ENCODE data around the gene SETBP1. TPM values are rescaled to one million over a fixed set of nuclear protein-coding genes. Genes with fewer than 3 reads are reported as not detected.

The SETBP1 gene
- total RNA-seq, 2 experiments from 2014 or later, result 6.4 to 6.7 TPM

DNA sequence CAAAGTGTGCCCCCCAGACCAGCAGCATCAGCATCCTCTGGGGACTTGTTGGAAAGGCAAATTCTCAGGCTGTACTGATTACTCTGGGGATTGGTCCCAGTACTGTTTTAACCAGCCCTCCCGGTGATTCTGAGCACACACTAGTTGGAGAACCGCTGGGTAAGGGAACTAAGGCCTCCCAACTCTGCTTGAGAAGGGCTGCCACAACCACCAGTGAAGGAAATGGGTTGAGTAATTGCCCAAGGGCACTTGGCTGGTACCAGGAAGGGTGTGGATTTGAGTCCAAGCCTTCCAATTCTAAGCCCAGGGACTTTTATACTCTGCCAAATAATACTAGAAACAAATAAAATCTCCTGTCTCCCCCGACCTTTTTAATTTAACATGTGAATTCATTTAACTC is 219.9 kb downstream of the SETBP1 start:
- ChIA-PET CTCF (interaction anchor here (0.8 kb wide), 1 partner anchor 9 kb away, joined by 3 read pairs; no protein-coding TSS in a partner anchor), POLR2A (no interaction called here)
- Mint-ChIP-seq H3K27ac (no peak overlapping the region), H3K4me3 (no peak overlapping the region), H3K27me3 (peaks cover 11% of the 10 kb centered on the region), H3K9me3 (no peaks in the 10 kb centered on the region), H3K36me3 (no peaks in the 10 kb centered on the region), H3K4me1 (ENCODE audit: low read depth) (peaks cover 11% of the 10 kb centered on the region)
- DNase-seq, result no peak
- intact Hi-C loops (cut with micrococcal nuclease), result loop anchor here (2.0 kb wide), 1 partner anchor 312 kb away; no protein-coding TSS in a partner anchor

DNA sequence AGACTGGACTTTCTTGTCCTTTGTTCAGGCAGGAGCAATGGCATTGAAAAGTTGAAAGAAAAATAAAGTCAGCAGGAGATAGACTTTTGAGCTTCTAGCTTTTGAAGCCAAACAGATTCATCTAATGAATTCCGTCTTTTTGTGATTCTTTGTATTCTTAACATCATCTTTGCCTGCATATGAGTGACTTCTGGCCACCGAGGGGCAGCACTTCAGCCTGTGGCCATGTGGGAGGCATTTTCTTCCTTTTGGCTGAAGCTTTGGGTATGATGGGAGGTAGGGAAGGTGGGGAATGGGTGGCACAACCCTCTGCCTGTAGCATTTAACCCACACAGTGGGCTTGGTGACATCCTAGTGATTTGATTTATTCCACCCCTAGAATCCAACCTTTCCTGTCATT is 220.6 kb downstream of the SETBP1 start:
- CTCF ChIA-PET, result interaction anchor here (0.8 kb wide), 1 partner anchor 8 kb away, joined by 3 read pairs; no protein-coding TSS in a partner anchor
- Mint-ChIP-seq H3K4me1 (ENCODE audit: low read depth) (peaks cover 11% of the 10 kb centered on the region), H3K27ac (no peak overlapping the region), H3K9me3 (no peaks in the 10 kb centered on the region), H3K36me3 (no peaks in the 10 kb centered on the region), H3K4me3 (no peak overlapping the region), H3K27me3 (peaks cover 11% of the 10 kb centered on the region)
- POLR2A ChIA-PET, result no interaction called here
- no peak for DNase-seq
- intact Hi-C loops (cut with micrococcal nuclease), result loop anchor here (2.0 kb wide), 1 partner anchor 312 kb away; no protein-coding TSS in a partner anchor

DNA sequence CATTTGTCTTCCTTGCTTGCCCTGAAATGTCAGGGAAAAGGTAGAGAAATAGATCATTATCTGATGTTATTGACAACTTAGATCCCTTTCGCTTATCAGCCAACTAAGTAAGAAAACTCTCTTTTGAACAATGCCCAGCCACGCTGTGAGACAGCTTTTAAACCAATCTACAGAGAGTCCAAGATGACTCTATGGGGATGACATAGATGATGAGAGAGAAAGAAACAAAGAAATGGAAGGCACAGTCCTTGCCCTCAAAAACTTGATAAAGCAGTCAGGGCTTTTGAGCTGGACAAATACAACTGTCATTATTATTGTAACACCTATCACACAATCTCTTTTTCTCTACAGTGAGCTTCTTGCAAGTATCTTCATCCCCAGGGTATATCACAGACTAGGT is 222.6 kb downstream of the SETBP1 start:
- Mint-ChIP-seq H3K27ac (no peak overlapping the region), H3K27me3 (peaks cover 11% of the 10 kb centered on the region), H3K9me3 (no peaks in the 10 kb centered on the region), H3K36me3 (no peaks in the 10 kb centered on the region), H3K4me1 (ENCODE audit: low read depth) (peaks cover 3% of the 10 kb centered on the region), H3K4me3 (no peak overlapping the region)
- no peak for DNase-seq
- POLR2A ChIA-PET, result interaction anchor here (0.9 to 1.0 kb wide), 2 partner anchors 11 to 16 kb away, joined by 3 to 4 read pairs; no protein-coding TSS in a partner anchor
- intact Hi-C loops (cut with micrococcal nuclease), result no loop called here
- CTCF ChIA-PET, result no interaction called here

DNA sequence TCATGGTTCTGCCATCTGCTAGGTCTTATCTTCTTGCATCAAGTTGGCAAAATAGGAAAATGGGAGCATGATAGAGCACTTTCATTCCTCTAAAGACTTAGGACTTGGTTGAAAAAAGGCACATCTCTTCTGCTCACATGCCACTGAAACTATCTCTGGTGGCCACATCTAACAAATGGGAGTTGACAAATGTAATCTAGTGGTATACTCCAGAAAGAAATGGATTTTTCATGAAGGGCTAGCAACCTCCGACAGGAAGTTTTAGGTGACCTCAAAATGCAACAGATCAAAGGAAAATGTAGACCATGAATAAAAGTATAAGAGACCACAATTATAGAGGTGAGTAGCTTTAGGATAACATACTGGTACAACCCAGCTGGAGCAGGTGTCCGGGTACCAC is 224.1 kb downstream of the SETBP1 start:
- CTCF ChIA-PET, result no interaction called here

GRCh38 chr18:44909191-44909719 is 228.6 kb downstream of the SETBP1 start:
- no peak overlapping the region for H3K27ac Mint-ChIP-seq
- no peak overlapping the region for H3K4me3 Mint-ChIP-seq
- H3K4me1 Mint-ChIP-seq (ENCODE audit: low read depth), result peaks cover 12% of the 10 kb centered on the region
- ChIA-PET POLR2A (no interaction called here), CTCF (interaction anchor here (0.8 kb wide), 1 partner anchor 8 kb away, joined by 3 read pairs; no protein-coding TSS in a partner anchor)
- no peak for DNase-seq
- intact Hi-C loops (cut with micrococcal nuclease), result no loop called here
- no peaks in the 10 kb centered on the region for H3K36me3 Mint-ChIP-seq
- peaks cover 18% of the 10 kb centered on the region for H3K27me3 Mint-ChIP-seq
- H3K9me3 Mint-ChIP-seq, result no peaks in the 10 kb centered on the region

More for the DNA sequence above, 224.1 kb downstream of the SETBP1 start:
- H3K36me3 Mint-ChIP-seq, result no peaks in the 10 kb centered on the region
- peaks cover 11% of the 10 kb centered on the region for H3K4me1 Mint-ChIP-seq (ENCODE audit: low read depth)
- intact Hi-C loops (cut with micrococcal nuclease), result no loop called here
- POLR2A ChIA-PET, result no interaction called here
- no peaks in the 10 kb centered on the region for H3K9me3 Mint-ChIP-seq
- H3K27me3 Mint-ChIP-seq, result peaks cover 11% of the 10 kb centered on the region
- H3K27ac Mint-ChIP-seq, result no peak overlapping the region
- no peak for DNase-seq
- H3K4me3 Mint-ChIP-seq, result no peak overlapping the region

DNA sequence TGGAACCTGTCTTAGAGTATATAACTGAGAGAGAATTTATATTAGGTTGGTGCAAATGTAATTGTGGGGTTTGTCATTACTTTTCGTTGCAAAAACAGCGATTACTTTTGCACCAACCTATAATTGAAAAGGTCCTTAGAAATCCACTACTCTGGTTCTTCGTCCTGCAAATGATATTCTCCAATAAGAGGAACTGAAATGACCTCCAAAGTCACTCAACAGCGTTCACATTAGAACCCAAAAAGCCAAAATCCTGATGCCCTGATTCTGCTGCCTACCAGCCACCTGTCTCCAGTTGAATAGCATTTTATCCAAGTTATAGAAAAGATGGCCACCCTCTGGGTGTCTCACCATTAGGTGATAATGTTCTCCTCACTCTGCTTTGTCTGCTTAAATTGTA is 230.6 kb downstream of the SETBP1 start:
- H3K27me3 Mint-ChIP-seq, result peaks cover 21% of the 10 kb centered on the region
- no peaks in the 10 kb centered on the region for H3K36me3 Mint-ChIP-seq
- no peak overlapping the region for H3K27ac Mint-ChIP-seq
- H3K4me1 Mint-ChIP-seq (ENCODE audit: low read depth), result peaks cover 9% of the 10 kb centered on the region
- ChIA-PET POLR2A (no interaction called here), CTCF (no interaction called here)
- no peak for DNase-seq
- H3K4me3 Mint-ChIP-seq, result no peak overlapping the region
- no peaks in the 10 kb centered on the region for H3K9me3 Mint-ChIP-seq
- intact Hi-C loops (cut with micrococcal nuclease), result no loop called here

GRCh38 chr18:44911773-44912172 is 231.1 kb downstream of the SETBP1 start:
- Mint-ChIP-seq H3K36me3 (no peaks in the 10 kb centered on the region), H3K27me3 (peaks cover 23% of the 10 kb centered on the region), H3K27ac (no peak overlapping the region), H3K9me3 (no peaks in the 10 kb centered on the region), H3K4me1 (ENCODE audit: low read depth) (peaks cover 9% of the 10 kb centered on the region), H3K4me3 (no peak overlapping the region)
- DNase-seq, result no peak
- intact Hi-C loops (cut with micrococcal nuclease), result no loop called here
- ChIA-PET CTCF (no interaction called here), POLR2A (no interaction called here)

DNA sequence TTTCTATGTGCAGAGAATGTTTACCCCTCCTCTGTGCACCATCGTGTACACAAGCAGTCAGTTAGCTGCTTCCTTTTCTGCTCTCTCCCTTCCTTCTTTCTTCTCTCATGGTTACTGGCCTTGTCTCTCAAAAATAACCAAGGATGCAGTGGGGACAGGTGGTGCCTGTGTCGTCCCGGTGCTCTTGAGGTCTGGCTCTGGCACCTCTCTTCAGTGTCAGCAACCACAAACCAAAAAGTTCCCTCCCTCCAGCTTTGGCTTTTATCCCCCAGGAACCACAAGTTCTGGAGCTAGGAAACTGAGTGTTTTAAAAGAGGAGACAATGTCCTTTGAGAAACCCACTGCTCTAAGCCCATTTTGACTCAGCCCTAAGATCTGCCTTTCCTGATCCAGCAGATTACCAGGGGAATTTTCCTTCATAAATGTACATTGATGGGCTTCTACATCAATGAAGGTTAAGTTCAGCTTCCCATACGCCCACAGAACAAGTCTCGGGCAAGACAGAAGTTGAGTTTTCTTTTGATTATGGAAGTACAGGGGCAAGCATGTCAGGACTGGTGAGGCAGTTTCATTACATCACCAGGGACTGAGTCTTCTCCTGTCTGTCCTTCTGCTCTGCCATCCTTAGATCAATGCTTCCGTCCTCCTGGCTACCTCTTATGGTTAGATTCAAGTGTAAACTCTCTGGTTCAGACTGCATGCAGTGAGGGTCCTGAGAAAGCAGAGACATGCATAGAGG is 232.2 kb downstream of the SETBP1 start:
- Mint-ChIP-seq H3K9me3 (no peaks in the 10 kb centered on the region), H3K27me3 (peaks cover 23% of the 10 kb centered on the region), H3K27ac (no peak overlapping the region), H3K4me3 (no peak overlapping the region), H3K36me3 (no peaks in the 10 kb centered on the region), H3K4me1 (ENCODE audit: low read depth) (peaks cover 9% of the 10 kb centered on the region)
- CTCF ChIA-PET, result no interaction called here
- intact Hi-C loops (cut with micrococcal nuclease), result no loop called here
- POLR2A ChIA-PET, result no interaction called here
- no peak for DNase-seq

GRCh38 chr18:44914028-44914427 is 233.3 kb downstream of the SETBP1 start:
- DNase-seq, result no peak
- H3K36me3 Mint-ChIP-seq, result no peaks in the 10 kb centered on the region
- no peak overlapping the region for H3K4me3 Mint-ChIP-seq
- peaks cover 7% of the 10 kb centered on the region for H3K4me1 Mint-ChIP-seq (ENCODE audit: low read depth)
- peaks cover 23% of the 10 kb centered on the region for H3K27me3 Mint-ChIP-seq
- no peak overlapping the region for H3K27ac Mint-ChIP-seq
- no peaks in the 10 kb centered on the region for H3K9me3 Mint-ChIP-seq
- POLR2A ChIA-PET, result no interaction called here
- intact Hi-C loops (cut with micrococcal nuclease), result no loop called here
- CTCF ChIA-PET, result interaction anchor here (0.8 kb wide), 1 partner anchor 299 kb away, joined by 3 read pairs; no protein-coding TSS in a partner anchor

DNA sequence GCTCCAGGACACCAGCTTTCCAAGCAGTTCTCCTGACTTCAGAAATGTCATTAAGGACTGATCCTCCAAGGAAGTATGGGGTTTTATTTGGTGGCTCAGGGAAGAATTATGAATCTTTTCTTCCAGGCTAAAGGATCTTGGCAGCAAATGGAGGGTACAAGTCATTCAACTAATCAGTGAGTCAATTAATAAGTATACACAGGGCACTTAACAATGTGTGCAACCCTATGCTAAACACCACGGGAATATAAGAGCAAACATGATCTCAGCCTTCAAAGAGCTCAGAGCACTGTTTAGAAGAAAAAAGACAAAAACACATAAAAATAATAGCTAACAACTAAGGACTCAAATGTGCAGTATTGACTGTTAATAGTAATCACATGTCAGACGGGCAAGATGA is 234.5 kb downstream of the SETBP1 start:
- no peaks in the 10 kb centered on the region for H3K4me1 Mint-ChIP-seq (ENCODE audit: low read depth)
- H3K36me3 Mint-ChIP-seq, result no peaks in the 10 kb centered on the region
- no peaks in the 10 kb centered on the region for H3K9me3 Mint-ChIP-seq
- ChIA-PET CTCF (no interaction called here), POLR2A (no interaction called here)
- intact Hi-C loops (cut with micrococcal nuclease), result no loop called here
- H3K4me3 Mint-ChIP-seq, result no peak overlapping the region
- H3K27me3 Mint-ChIP-seq, result peaks cover 21% of the 10 kb centered on the region
- DNase-seq, result no peak
- H3K27ac Mint-ChIP-seq, result no peak overlapping the region

DNA sequence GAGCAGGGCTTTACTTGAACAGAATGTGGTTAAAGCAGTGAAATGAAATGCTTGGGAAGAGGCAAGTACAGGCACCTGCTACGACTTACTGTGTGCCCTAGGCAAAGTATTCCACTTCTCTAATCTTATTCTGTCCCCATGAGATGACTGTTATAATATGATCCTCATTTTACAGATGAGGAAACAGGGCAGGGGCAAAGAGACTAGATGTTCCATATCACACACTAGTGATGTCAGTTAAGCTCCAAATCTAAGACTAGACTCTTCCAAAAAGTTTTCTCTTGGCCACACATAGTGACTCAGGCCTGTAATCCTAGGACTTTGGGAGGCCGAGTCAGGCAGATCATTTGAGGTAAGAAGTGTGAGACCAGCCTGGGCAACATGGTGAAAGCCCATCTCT is 235.0 kb downstream of the SETBP1 start:
- Mint-ChIP-seq H3K4me3 (no peak overlapping the region), H3K9me3 (no peaks in the 10 kb centered on the region), H3K27ac (no peak overlapping the region), H3K4me1 (ENCODE audit: low read depth) (no peaks in the 10 kb centered on the region), H3K27me3 (peaks cover 21% of the 10 kb centered on the region), H3K36me3 (no peaks in the 10 kb centered on the region)
- ChIA-PET POLR2A (no interaction called here), CTCF (no interaction called here)
- intact Hi-C loops (cut with micrococcal nuclease), result no loop called here
- DNase-seq, result no peak

- H3K27ac Mint-ChIP-seq, result no peak overlapping the region
- no peaks in the 10 kb centered on the region for H3K4me1 Mint-ChIP-seq (ENCODE audit: low read depth)
- no peaks in the 10 kb centered on the region for H3K36me3 Mint-ChIP-seq
- H3K27me3 Mint-ChIP-seq, result peaks cover 20% of the 10 kb centered on the region
- DNase-seq, result no peak
- no peaks in the 10 kb centered on the region for H3K9me3 Mint-ChIP-seq
- H3K4me3 Mint-ChIP-seq, result no peak overlapping the region
- CTCF ChIA-PET, result no interaction called here
- POLR2A ChIA-PET, result no interaction called here
- intact Hi-C loops (cut with micrococcal nuclease), result no loop called here
Measured at GRCh38 chr18:44916429-44917207, 235.9 kb downstream of the SETBP1 start.
